ENCODE data around the gene C3orf70. TPM values are rescaled to one million over a fixed set of nuclear protein-coding genes. Genes with fewer than 3 reads are reported as not detected.

Gene C3orf70
- total and polyA plus RNA-seq, 2 of the 8 experiments (the other 6 are each of a cell fraction or from before 2014, with no cell fraction given), result 1.7 to 2.0 TPM

DNA sequence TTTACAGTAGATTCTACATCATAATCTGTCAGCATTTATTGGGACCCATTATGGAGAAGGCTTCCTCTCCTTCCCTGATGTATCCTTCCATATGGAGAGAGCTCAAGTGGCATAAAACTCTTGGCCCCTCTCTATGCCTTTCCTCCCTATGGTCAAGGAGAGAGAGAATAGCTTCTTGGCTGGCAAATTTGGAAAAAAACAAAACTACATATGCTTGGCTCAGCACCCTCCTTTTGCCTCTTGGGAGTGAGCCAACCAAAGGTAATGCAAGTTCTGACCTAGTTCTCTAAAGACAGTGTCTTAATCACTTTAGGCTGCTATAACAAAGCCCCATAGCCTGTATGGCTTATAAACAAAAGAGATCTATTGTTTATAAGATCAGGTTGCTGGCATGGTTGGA, 37.5 kb downstream of the C3orf70 start (continued):
- no peak for TF ChIP-seq BCL11A (IDR thresholded peaks at IDR 0.05; ENCODE audit: low read depth in 2 of 2, low read length in 2 of 2)
- TF ChIP-seq, protein P1, sequence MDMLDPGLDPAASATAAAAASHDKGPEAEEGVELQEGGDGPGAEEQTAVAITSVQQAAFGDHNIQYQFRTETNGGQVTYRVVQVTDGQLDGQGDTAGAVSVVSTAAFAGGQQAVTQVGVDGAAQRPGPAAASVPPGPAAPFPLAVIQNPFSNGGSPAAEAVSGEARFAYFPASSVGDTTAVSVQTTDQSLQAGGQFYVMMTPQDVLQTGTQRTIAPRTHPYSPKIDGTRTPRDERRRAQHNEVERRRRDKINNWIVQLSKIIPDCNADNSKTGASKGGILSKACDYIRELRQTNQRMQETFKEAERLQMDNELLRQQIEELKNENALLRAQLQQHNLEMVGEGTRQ (IDR thresholded peaks at IDR 0.05; ENCODE audit: low read length), result no peak
